Measurements from ENCODE around the gene VEZT.

The VEZT gene

GRCh38 chr12:95318071-95318545, 100.5 kb downstream of the VEZT start:
- Histone ChIP-seq H3K9me2 (replicated peaks; ENCODE audit: low read depth, low read length) (no peaks in the 10 kb centered on the region), H2AFZ (ENCODE audit: low read length) (no peak overlapping the region), H3K36me3 (ENCODE audit: insufficient read depth, low read length) (no peaks in the 10 kb centered on the region), H3F3A (ENCODE audit: low read depth) (no peaks in the 10 kb centered on the region), H3K9me3 (ENCODE audit: insufficient read depth, low read depth, low read length) (no peaks in the 10 kb centered on the region), H3K4me3 (ENCODE audit: low read length, poor library complexity, severe bottlenecking) (no peak overlapping the region), H3K4me2 (ENCODE audit: low read depth, low read length, poor library complexity, severe bottlenecking) (no peak overlapping the region), H3K4me1 (ENCODE audit: insufficient read depth, low read length, poor library complexity, severe bottlenecking) (no peaks in the 10 kb centered on the region), H3K79me2 (ENCODE audit: insufficient read depth, low read length) (no peaks in the 10 kb centered on the region), H4K20me1 (ENCODE audit: insufficient read depth, low read length, poor library complexity, severe bottlenecking) (no peaks in the 10 kb centered on the region), H3K27me3 (ENCODE audit: insufficient read depth, low read length, poor library complexity, severe bottlenecking) (no peaks in the 10 kb centered on the region), H3K9ac (ENCODE audit: low read depth, low read length, poor library complexity, severe bottlenecking) (no peak overlapping the region)
- TF ChIP-seq EZH2phosphoT487 (IDR thresholded peaks at IDR 0.05; ENCODE audit: borderline replicate concordance) (no peak), CTCF (conservative IDR thresholded peaks at IDR 0.05; ENCODE audit: low read length) (no peak)

GRCh38 chr12:95319694-95320331, 102.2 kb downstream of the VEZT start:
- H4K20me1 ChIP-seq (ENCODE audit: insufficient read depth, low read length, poor library complexity, severe bottlenecking): no peaks in the 10 kb centered on the region
- H3K9me2 ChIP-seq (replicated peaks; ENCODE audit: low read depth, low read length): no peaks in the 10 kb centered on the region
- no peaks in the 10 kb centered on the region for H3K36me3 ChIP-seq (ENCODE audit: insufficient read depth, low read length)
- H3K9me3 ChIP-seq (ENCODE audit: insufficient read depth, low read depth, low read length): no peaks in the 10 kb centered on the region
- H3F3A ChIP-seq (ENCODE audit: low read depth): no peaks in the 10 kb centered on the region
- no peaks in the 10 kb centered on the region for H3K79me2 ChIP-seq (ENCODE audit: insufficient read depth, low read length)
- H3K27me3 ChIP-seq (ENCODE audit: insufficient read depth, low read length, poor library complexity, severe bottlenecking): no peaks in the 10 kb centered on the region
- H3K4me2 ChIP-seq (ENCODE audit: low read depth, low read length, poor library complexity, severe bottlenecking): no peak overlapping the region
- no peaks in the 10 kb centered on the region for H3K4me1 ChIP-seq (ENCODE audit: insufficient read depth, low read length, poor library complexity, severe bottlenecking)
- no peak overlapping the region for H3K9ac ChIP-seq (ENCODE audit: low read depth, low read length, poor library complexity, severe bottlenecking)
- 0 out of 2 replicates have a peak overlapping the region, but pooled peaks have one; percentile 1 for H2AFZ ChIP-seq (ENCODE audit: low read length)
- TF ChIP-seq EZH2phosphoT487 (IDR thresholded peaks at IDR 0.05; ENCODE audit: borderline replicate concordance) (no peak), CTCF (conservative IDR thresholded peaks at IDR 0.05; ENCODE audit: low read length) (no peak)
- H3K4me3 ChIP-seq (ENCODE audit: low read length, poor library complexity, severe bottlenecking): no peak overlapping the region

- Histone ChIP-seq H3F3A (ENCODE audit: low read depth) (no peaks in the 10 kb centered on the region), H4K20me1 (ENCODE audit: insufficient read depth, low read length, poor library complexity, severe bottlenecking) (no peaks in the 10 kb centered on the region), H3K27me3 (ENCODE audit: insufficient read depth, low read length, poor library complexity, severe bottlenecking) (no peaks in the 10 kb centered on the region), H3K4me3 (ENCODE audit: low read length, poor library complexity, severe bottlenecking) (no peak overlapping the region), H3K79me2 (ENCODE audit: insufficient read depth, low read length) (no peaks in the 10 kb centered on the region), H2AFZ (ENCODE audit: low read length) (no peak overlapping the region), H3K9ac (ENCODE audit: low read depth, low read length, poor library complexity, severe bottlenecking) (no peak overlapping the region), H3K4me2 (ENCODE audit: low read depth, low read length, poor library complexity, severe bottlenecking) (no peak overlapping the region), H3K9me3 (ENCODE audit: insufficient read depth, low read depth, low read length) (no peaks in the 10 kb centered on the region), H3K9me2 (replicated peaks; ENCODE audit: low read depth, low read length) (no peaks in the 10 kb centered on the region), H3K4me1 (ENCODE audit: insufficient read depth, low read length, poor library complexity, severe bottlenecking) (no peaks in the 10 kb centered on the region), H3K36me3 (ENCODE audit: insufficient read depth, low read length) (no peaks in the 10 kb centered on the region)
- TF ChIP-seq EZH2phosphoT487 (IDR thresholded peaks at IDR 0.05; ENCODE audit: borderline replicate concordance) (no peak), CTCF (conservative IDR thresholded peaks at IDR 0.05; ENCODE audit: low read length) (no peak)
Measured at GRCh38 chr12:95321516-95322246, 104.1 kb downstream of the VEZT start.
